HG02970 (cell line): Measurements from ENCODE around the gene MYO9B.
"Not testable (repeated sequence)": the region's sequence is repeated elsewhere in the genome, so short reads cannot be mapped to it uniquely, and the experiment has no call there.

Experiments
- ATAC-seq: cut with Tn5 transposase; IDR thresholded peaks from one replicate; pipeline ENCODE4 v1.9.1; 2021; ENCODE audit warnings: mild to moderate bottlenecking, moderate library complexity, moderate number of reproducible peaks; ENCODE audit not compliant: unreplicated experiment, low FRiP score

The MYO9B gene

DNA sequence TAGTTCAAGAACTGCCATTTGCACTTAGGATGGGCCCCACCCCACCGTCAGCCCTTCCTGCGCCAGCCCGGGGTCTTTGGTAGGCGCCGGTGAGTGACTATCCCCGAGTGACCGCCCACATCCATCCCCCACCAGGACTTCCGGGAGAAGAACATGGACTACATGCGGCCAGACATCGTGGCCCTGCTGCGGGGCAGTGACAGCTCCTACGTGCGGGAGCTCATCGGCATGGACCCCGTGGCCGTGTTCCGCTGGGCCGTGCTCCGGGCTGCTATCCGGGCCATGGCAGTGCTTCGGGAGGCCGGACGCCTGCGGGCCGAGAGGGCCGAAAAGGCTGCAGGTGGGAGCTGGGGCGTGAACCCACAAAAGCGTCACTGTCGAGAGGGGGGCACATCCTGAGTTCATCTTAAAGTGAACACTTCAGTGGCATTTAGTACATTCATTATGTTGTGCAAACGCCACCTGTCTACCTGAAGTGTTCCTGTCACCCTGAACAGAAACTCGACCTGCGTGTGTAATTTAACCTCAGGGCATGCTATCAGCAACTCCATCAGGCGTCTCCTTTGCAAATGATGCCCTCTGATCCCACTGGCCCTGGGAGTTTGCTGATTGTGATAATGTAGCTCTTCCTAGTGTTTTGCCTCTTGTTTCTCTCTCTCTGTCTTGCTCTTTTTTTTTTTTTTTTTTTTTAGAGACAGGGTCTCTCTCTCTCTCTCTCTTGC, 97.2 kb downstream of the MYO9B start:
- ATAC-seq = no peak

DNA sequence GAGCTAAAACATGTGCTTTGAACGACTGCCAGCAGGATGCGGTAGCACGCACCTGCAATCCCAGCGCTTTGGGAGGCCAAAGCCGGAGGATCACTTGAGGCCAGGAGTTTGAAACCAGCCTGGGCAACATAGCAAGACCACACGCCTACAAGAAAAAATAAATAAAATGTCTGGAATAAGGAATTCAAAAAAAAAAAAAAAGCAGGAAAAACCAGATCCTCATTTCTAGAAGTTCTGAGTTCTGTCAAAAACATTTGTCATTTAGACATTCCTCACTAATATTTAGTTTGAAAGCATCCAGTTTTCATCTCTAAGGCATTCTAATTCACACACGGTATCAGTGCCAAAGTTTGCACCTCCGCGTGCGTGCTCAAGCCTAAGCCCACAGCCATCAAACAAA, 102.7 kb downstream of the MYO9B start:
- no peak for ATAC-seq

DNA sequence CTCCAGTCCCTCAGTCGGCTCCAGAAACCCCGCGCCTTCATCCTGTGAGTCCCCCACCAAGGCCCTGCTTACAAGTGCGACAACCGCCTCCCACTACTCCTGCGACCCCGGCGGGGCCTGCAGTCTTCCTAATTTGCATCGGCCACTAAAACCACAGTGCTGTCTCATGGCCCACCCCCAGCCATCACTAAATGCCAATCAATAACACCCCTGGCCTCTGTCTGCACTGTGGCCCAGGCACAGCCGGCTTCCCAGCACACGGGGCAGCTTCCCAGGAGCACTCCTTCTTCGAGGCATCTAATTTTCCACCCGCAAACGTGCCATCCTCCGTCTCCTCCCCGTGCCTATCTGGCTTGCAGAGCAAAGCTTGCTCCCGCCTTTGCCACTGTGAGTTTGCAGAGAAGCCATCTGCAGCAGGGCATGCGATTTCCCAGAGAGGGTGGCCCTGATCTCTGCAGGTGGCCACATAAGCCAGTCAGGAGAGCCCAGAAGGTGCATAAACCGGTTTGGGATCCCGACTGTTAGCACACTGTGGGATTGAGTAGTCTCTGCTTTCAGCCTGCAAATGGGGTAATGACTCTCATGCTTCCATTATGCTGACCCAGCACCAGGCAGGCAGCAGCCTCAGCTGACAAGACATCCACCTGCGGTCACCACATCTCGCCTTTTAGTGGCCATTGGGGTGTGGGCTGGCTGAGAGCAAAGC, 105.6 kb downstream of the MYO9B start:
- ATAC-seq = no peak

DNA sequence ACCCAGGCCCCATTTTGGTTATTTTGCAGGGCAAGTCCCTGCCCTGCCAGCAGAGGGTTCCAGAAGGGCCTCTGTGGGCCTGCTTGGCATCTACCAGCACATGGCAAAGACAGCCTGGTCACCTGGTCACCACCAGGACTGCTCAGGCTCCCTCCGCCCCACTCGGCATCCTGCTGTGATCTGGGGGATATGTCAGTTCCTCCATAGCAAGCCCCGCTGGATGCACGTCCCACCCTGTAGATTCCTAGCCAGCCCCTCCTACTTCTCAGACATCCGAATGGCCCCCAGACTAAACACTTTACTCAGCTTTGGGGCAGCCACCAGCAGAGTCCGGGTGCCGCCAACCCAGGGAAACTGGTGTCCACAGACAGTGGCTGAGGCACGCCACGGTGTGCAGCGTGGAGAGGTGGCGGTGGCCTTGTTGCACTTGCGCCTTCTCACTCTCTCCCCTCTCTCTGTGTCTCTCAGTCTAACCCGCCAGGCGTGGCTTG, 107.7 kb downstream of the MYO9B start:
- no peak for ATAC-seq

DNA sequence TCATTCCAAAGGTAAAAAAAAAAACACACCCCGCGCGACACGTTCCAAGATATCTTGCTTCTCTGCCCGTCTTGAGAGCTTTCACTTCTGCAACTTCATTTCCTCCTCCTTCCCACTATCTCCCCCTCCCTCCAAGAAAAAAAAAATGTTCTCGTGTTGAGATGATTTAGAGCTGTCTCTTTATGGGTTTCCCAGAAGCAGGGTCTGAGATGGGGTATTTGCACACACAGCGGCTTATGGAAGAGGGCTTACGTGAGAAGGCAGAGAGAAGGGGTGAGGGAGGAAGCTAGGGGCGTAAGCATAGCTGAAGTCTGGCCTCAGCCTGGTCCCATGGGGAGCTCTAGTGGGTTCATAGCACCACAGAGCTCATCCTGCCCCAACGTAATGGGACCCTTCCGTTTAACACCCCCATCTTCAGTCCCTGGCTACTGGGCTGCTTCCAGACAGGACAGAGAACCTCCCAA, 108.3 kb downstream of the MYO9B start:
- ATAC-seq = no peak

DNA sequence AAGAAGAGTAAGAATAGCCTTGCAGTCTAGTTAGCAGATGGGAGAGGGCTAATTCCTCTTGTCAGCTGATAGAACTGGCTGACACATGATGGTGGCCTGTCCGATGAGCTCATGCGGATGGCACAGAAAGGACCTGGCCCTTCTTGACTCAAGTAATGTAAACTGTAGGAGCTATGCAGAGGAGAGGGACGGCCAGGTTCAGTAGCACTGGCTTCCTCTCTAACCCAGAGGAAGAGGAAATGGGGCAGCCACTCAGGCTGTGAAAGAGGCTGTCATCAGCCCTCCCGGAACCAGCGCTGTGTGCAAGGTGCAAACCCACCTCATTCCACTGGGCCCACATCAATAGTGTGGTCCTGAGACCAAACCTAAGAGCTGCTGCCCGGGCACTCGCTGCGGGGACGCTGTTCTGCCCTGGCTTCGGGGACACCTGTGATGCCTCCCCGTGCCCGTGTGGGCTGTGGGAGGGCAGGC, 108.8 kb downstream of the MYO9B start:
- ATAC-seq = no peak

DNA sequence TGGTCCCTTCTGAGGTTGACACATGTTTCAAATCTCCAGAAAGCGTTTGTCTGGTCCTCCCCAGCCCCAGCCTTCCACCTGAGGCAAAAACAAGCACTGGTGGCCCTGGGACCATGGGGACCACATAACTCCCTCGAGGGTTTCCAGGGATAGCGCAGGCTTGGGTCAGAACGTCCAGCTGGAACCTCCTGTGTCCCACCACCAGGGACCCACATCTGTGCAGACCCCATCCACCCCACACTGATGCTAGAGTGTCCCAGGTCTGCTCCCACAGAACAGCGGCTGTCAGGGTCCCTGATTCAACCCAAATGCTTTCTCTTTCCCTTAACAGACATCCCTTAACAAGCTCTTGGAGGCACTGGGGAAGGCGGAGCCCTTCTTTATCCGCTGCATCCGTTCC, 110.0 kb downstream of the MYO9B start:
- ATAC-seq = no peak

DNA sequence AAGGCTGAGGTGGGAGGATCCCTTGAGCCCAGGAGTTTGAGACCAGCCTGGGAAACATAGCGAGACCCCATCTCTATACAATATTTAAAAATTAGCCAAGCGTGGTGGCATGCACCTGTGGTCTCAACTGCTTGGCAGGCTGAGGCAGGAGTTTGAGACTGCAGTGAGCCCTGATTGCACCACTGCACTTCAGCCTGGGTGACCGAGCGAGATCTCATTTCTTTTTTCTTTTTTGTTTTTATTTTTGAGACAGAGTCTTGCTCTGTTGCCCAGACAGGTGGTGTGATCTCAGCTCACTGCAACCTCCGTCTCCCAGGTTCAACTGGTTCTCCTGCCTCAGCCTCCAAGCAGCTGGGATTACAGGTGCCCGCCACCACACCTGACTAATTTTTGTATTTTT, 116.2 kb downstream of the MYO9B start:
- not testable (repeated sequence) for ATAC-seq

DNA sequence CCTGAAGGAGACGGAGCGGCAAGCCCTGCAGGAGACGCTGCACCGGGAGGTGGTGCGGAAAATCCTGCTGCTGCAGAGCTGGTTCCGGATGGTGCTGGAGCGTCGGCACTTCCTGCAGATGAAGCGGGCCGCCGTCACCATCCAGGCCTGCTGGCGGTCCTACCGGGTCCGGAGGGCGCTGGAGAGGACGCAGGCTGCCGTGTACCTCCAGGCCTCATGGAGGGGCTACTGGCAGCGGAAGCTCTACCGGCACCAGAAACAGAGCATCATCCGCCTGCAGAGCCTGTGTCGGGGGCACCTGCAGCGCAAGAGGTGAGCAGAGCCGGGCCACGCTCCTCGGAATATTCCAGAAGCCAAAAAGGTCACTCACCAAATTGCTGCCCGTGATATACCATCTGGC, 117.2 kb downstream of the MYO9B start:
- no peak for ATAC-seq

DNA sequence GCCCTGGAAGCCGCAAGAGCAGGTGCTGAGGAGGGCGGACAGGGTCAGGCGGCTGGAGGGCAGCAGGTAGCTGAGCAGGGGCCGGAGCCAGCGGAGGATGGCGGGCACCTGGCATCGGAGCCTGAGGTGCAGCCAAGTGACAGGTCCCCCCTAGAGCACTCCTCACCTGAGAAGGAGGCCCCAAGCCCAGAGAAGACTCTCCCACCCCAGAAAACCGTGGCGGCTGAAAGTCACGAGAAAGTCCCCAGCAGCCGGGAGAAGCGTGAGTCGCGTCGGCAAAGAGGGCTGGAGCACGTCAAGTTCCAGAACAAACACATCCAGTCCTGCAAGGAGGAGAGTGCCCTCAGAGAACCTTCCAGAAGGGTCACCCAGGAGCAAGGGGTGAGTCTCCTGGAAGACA, 119.0 kb downstream of the MYO9B start:
- no peak for ATAC-seq

DNA sequence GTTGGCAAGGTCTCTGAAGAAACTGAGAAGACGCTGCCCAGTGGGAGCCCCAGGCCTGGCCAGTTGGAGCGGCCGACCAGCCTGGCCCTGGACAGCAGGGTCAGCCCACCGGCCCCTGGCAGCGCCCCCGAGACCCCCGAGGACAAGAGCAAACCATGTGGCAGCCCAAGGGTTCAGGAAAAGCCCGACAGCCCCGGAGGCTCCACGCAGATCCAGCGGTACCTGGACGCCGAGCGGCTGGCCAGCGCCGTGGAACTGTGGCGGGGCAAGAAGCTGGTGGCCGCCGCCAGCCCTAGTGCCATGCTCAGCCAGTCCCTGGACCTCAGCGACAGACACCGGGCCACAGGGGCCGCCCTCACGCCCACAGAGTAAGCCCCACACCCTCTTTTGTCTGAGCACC, 119.5 kb downstream of the MYO9B start:
- no peak for ATAC-seq

DNA sequence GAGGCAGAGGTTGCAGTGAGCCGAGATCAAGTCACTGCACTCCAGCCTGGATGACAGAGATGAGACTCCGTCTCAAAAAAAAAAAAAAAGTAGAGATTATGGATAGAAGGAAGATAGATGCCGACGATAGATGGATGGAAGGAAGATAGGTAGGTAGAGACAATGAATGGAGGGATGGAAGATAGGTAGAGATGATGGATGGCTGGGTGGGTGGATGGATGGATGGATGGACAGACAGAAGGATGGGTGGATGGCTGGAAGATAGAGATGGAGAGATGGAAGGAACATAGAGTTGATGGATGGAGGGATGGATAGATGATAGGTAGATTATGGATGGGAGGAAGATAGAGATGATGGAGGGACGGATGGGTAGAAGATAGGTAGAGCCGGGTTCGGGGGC, 121.0 kb downstream of the MYO9B start:
- ATAC-seq = no peak

DNA sequence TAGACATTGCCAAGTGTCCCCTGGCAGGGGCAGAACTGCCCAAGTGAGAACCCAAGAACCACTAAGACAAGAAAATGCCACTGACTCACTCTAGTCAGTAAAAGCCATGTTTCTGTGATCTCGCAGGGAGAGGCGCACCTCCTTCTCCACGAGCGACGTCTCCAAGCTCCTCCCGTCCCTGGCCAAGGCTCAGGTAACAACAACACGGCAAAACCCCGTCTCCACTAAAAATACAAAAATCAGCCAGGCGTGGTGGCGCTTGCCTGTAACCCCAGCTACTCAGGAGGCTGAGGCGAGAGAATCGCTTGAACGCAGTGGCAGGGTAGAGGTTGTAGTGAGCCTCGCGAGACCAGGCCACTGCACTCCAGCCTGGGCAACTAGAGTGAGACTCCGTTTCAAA, 122.1 kb downstream of the MYO9B start:
- ATAC-seq = no peak

DNA sequence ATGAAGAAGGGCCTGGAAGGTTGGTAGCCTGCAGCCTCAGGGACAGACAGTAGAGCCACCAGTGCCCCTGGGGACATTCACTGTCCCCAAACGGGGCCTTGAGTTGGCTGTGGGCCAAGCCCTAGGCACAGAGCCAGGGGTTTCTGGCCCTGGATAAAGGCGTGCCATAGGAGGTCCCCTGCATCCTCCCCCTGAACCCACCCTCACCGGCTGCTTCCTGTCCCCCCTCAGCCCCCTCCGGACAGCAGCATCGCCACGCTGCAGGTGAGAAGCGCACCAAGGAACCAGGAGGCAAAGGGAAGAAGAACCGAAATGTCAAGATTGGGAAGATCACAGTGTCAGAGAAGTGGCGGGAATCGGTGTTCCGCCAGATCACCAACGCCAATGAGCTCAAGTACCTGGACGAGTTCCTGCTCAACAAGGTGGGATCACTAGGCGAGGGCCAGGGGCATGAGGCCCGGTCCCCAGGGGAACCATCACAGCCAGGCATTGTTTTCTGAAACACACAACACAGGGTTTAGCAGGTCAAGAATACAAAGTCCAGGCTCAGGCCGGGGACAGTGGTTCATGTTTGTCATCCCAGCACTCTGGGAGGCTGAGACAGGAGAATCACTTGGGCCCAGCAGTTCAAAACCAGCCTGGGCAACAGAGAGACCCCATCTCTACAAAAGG, 125.0 kb downstream of the MYO9B start:
- no peak for ATAC-seq

DNA sequence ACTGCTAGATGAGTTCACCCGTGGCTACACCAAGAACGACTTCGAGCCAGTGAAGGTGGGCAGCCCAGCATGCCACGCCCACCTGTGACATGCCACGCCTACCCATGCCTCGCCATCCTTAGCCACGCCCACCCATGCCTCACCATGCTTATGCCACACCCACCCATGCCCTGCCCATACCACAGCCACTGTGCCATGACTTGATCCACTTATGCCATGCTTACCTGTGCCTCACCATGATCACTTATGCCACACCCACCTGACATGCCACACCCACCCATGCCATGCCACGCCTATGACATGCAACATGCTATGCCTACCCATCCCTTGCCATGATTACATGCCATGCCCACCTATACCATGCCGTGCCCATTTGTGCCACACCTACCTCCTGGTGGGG, 126.7 kb downstream of the MYO9B start:
- ATAC-seq = no peak

DNA sequence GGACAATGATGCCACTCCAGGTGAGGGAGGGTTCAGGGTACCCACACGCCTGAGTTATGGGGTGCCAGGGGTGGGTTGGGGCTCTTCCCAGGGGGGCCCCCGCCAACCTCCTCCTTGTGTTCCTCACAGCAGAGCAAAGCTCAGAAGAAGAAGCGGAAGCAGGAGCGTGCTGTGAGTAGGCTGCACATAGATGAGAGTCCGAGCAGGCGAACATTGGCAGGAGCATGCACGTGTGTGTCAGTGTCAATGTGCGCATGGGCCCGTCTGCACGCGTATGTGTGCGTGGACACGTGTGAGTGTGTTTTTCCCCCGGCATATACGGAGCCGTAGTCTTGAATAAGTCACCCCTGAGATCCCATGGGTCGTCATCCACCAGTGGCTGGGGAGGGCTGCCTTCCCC, 127.1 kb downstream of the MYO9B start:
- ATAC-seq = no peak

DNA sequence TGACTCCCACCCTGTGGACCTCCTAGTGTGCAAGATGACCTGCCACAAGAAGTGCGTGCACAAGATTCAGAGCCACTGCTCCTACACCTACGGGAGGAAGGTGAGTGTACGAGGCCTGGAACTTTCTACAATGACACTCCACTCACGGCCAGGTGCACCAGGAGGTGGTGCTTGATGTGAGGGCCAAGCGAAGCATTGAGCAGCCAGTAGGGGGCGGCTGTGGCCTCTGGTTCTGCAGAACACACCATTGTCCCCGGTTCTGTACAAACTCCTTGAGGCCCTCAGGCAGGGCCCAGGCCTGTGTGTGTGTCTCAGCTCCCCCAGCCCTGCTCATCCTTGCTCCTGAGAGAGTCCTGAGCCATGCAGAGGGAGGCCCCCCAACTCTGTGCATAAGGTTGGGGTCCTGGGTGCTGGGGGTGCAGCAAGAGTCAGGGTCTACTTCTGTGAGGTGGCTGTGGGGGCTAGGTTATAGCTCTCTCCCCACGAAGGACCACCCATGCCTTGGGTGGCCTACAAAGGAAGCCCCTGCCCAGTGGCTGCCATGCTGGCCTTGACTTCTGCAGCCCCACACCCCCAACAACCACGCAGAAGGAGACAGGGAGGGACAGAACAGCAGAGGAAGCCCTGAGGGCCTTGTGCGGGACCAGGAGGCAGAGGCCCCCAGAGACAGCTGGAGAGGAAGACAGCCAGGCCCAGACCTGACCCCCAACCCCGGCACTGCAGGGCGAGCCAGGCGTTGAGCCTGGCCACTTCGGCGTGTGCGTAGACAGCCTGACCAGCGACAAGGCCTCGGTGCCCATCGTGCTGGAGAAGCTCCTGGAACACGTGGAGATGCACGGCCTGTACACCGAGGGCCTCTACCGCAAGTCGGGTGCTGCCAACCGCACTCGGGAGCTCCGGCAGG, 129.9 kb downstream of the MYO9B start:
- ATAC-seq = no peak

DNA sequence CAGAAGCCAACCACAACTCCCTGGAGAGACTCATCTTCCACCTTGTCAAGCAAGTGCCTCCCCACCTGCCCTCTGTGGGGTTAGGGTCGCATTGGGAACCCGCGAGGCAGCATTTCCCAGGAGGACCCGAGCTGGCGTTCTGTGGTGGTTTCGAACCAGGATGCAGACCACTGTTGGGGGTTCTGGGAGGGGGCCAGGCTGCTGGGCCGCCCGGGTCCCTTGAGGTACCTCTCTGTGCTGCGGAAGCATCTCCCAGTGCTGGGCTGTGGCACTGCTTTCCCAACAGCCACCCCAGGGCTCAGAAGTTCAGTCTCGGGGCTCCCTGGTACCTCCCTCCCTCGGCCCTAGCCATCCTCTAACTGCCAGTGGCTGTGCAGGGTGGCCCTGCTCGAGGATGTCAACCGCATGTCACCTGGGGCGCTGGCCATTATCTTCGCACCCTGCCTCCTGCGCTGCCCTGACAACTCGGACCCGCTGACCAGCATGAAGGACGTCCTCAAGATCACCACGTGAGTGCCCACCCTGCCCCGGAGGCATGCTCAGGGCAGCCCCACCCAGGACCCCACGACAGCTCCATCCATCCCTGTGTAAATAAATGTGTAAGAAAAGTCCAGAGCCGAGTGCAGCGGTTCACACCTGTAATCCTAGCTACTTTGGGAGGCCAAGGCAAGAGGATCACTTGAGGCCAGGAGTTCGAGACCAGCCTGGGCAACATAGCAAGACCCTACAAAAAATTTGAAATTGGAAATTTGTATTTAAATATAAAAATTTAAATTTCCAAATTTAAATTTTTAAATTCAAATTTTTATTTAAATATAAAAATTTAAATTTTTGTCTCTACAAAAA, 131.4 kb downstream of the MYO9B start:
- no peak for ATAC-seq
